Esophagus muscularis mucosa (tissue), 4 donors: Measurements from ENCODE around the gene MALAT1. TPM values are rescaled to one million over a fixed set of nuclear protein-coding genes. Genes with fewer than 3 reads are reported as not detected.

Source experiments
- DNase-seq: peaks from one replicate; pipeline ENCODE4 v3.0.0-alpha.2; 2017; ENCODE audit errors: extremely low spot score
- H3K27ac ChIP-seq, 4 donors: fragments of 200-600 bp; sonication (generic); replicated peaks in 1 of 4; 1 replicate in 3 of 4; 2 replicates in 1 of 4; pipeline ENCODE4 v1.5.1; 2016 to 2019; ENCODE audit warnings: mild to moderate bottlenecking in 1 of 4
- H3K27me3 ChIP-seq, 4 donors: fragments of 200-600 bp; sonication (generic); one replicate each; pipeline versions ENCODE4 v1.5.1 to v1.6.0; 2016 to 2019
- H3K36me3 ChIP-seq, 4 donors: fragments of 200-600 bp; sonication (generic); one replicate each; pipeline ENCODE4 v1.5.1; 2016 to 2019
- H3K4me1 ChIP-seq, 4 donors: fragments of 200-600 bp; sonication (generic); one replicate each; pipeline ENCODE4 v1.5.1; 2016 to 2019
- H3K4me3 ChIP-seq, 4 donors: fragments of 200-600 bp; sonication (generic); 1 replicate in 2 of 4; 2 replicates in 2 of 4; pipeline ENCODE4 v1.5.1; 2016 to 2019; ENCODE audit warnings: mild to moderate bottlenecking in 4 of 4, moderate library complexity in 1 of 4
- H3K9me3 ChIP-seq, 4 donors: fragments of 200-600 bp; sonication (generic); 1 replicate in 3 of 4; 2 replicates in 1 of 4; pipeline ENCODE4 v1.5.1; 2016 to 2019
- CTCF ChIP-seq, 3 experiments: fragments of 200-600 bp in 2 of 3; fragments of 450-650 bp in 1 of 3; sonication (generic) in 2 of 3; IDR thresholded peaks; one replicate each; pipeline ENCODE4 v1.5.1; 2017 to 2019; ENCODE audit warnings: antibody characterized with exemption in 3 of 3, mild to moderate bottlenecking in 2 of 3, moderate library complexity in 1 of 3
- EP300 ChIP-seq: sonication (generic); formaldehyde crosslinking; IDR thresholded peaks from one replicate; pipeline ENCODE4 v1.6.1; 2017; ENCODE audit warnings: antibody characterized with exemption
- POLR2A ChIP-seq: fragments of 450-650 bp; IDR thresholded peaks from one replicate; pipeline ENCODE4 v1.6.1; 2017; ENCODE audit warnings: antibody characterized with exemption, moderate library complexity, mild to moderate bottlenecking, low read depth
- POLR2AphosphoS5 ChIP-seq, 2 donors: sonication (generic); formaldehyde crosslinking; IDR thresholded peaks; one replicate each; pipeline ENCODE4 v1.6.1; 2017; ENCODE audit warnings: antibody characterized with exemption in 2 of 2
- WGBS: methylation state at CpG from one replicate; pipeline ENCODE4 v1.1.5; 2018; 5-methylcytosine and 5-hydroxymethylcytosine counted together
- intact Hi-C: fragments of 100-400 bp; cut with DNase I; formaldehyde crosslinking; loops from one replicate; pipeline ENCODE4 v1.15.1; 2023
- total RNA-seq, 4 donors: library from RNA; depleted of rRNA; stranded (reverse); fragments of >200 nt; gene quantifications; one replicate each; pipeline versions ENCODE4 v1.1.0 to v1.2.1, GENCODE V29; 2016

Gene MALAT1
- total RNA-seq, 4 donors from 2014 or later = 2,724 to 15,405 (median 5,373) TPM

- WGBS = 80% methylated on average over 3 of the region's 10 CpGs
- H3K9me3 ChIP-seq = no peaks in the 10 kb centered on the region
- peaks cover 29 to 88% (median 84%) of the 10 kb centered on the region in 4 donors for H3K36me3 ChIP-seq
- H3K27me3 ChIP-seq = no peaks in the 10 kb centered on the region
- no peak overlapping the region for H3K4me3 ChIP-seq
- no peak for DNase-seq
- TF ChIP-seq EP300 (no peak), POLR2AphosphoS5 (IDR thresholded peaks at IDR 0.05) (no peak), CTCF (IDR thresholded peaks at IDR 0.05) (no peak), POLR2A (no peak)
- H3K27ac ChIP-seq = no peak overlapping the region
- intact Hi-C loops = no loop called here
- peaks cover 13 to 35% (median 25%) of the 10 kb centered on the region in 4 donors for H3K4me1 ChIP-seq
Measured at GRCh38 chr11:65529475-65530156, 30.8 kb downstream of the MALAT1 start.

GRCh38 chr11:65530157-65530496 is 31.3 kb downstream of the MALAT1 start:
- 77% methylated on average over 4 of the region's 5 CpGs for WGBS
- TF ChIP-seq CTCF (IDR thresholded peaks at IDR 0.05) (peak in 1 of 3 experiments; percentile 5), POLR2AphosphoS5 (IDR thresholded peaks at IDR 0.05) (no peak), POLR2A (no peak)
- H3K36me3 ChIP-seq = peaks cover 30 to 93% (median 89%) of the 10 kb centered on the region in 4 donors
- H3K4me3 ChIP-seq = no peak overlapping the region
- H3K9me3 ChIP-seq = no peaks in the 10 kb centered on the region
- H3K27me3 ChIP-seq = no peaks in the 10 kb centered on the region
- peaks cover 13 to 35% (median 25%) of the 10 kb centered on the region in 4 donors for H3K4me1 ChIP-seq
- intact Hi-C loops = no loop called here
- no peak for DNase-seq
- H3K27ac ChIP-seq = no peak overlapping the region

- no peak for DNase-seq
- H3K9me3 ChIP-seq = no peaks in the 10 kb centered on the region
- 74% methylated on average over 10 of the region's 15 CpGs for WGBS
- TF ChIP-seq POLR2AphosphoS5 (IDR thresholded peaks at IDR 0.05) (no peak), EP300 (no peak), POLR2A (no peak), CTCF (IDR thresholded peaks at IDR 0.05) (no peak)
- peaks cover 0 to 15% (median 8%) of the 10 kb centered on the region in 4 donors for H3K4me1 ChIP-seq
- peaks cover 38 to 100% (median 98%) of the 10 kb centered on the region in 4 donors for H3K36me3 ChIP-seq
- H3K4me3 ChIP-seq = no peak overlapping the region
- H3K27me3 ChIP-seq = no peaks in the 10 kb centered on the region
- peak overlapping the region in 1 of 4 donors; percentile 25 for H3K27ac ChIP-seq
- intact Hi-C loops = no loop called here
Measured at GRCh38 chr11:65532388-65533064, 33.7 kb downstream of the MALAT1 start.

GRCh38 chr11:65535102-65535501 is 36.3 kb downstream of the MALAT1 start:
- WGBS = 75% methylated on average over 9 of the region's 9 CpGs
- H3K27ac ChIP-seq = no peak overlapping the region
- H3K9me3 ChIP-seq = no peaks in the 10 kb centered on the region
- H3K4me1 ChIP-seq = peaks cover 8 to 22% (median 18%) of the 10 kb centered on the region in 4 donors
- no peaks in the 10 kb centered on the region for H3K27me3 ChIP-seq
- intact Hi-C loops = no loop called here
- DNase-seq = no peak
- H3K36me3 ChIP-seq = peaks cover 46 to 95% (median 92%) of the 10 kb centered on the region in 4 donors
- no peak for TF ChIP-seq EP300
- no peak overlapping the region for H3K4me3 ChIP-seq

GRCh38 chr11:65536412-65537295 is 37.8 kb downstream of the MALAT1 start:
- Histone ChIP-seq H3K4me1 (peaks cover 21 to 36% (median 29%) of the 10 kb centered on the region in 4 donors), H3K4me3 (no peak overlapping the region), H3K36me3 (peaks cover 36 to 80% (median 77%) of the 10 kb centered on the region in 4 donors), H3K9me3 (no peaks in the 10 kb centered on the region), H3K27me3 (no peaks in the 10 kb centered on the region), H3K27ac (peak overlapping the region in 1 of 4 donors; percentile 44)
- intact Hi-C loops = no loop called here
- TF ChIP-seq POLR2AphosphoS5 (IDR thresholded peaks at IDR 0.05) (no peak), CTCF (IDR thresholded peaks at IDR 0.05) (no peak)
- WGBS = 90% methylated on average over 3 of the region's 12 CpGs
- no peak for DNase-seq
